Lower leg skin (tissue), 3 donors: ENCODE results near the gene FAM98C.

Experiments used
- POLR2A ChIP-seq, 2 donors: fragments of 450-650 bp; IDR thresholded peaks; one replicate each; pipeline ENCODE4 v1.6.1; 2016 to 2017; ENCODE audit warnings: antibody characterized with exemption in 2 of 2, mild to moderate bottlenecking in 1 of 2, moderate library complexity in 1 of 2
- TF ChIP-seq, protein P1 (sequence below), 3 donors: fragments of 450-650 bp; IDR thresholded peaks; one replicate each; pipeline ENCODE4 v1.5.1; 2016; ENCODE audit warnings: antibody characterized with exemption in 3 of 3, mild to moderate bottlenecking in 3 of 3, moderate library complexity in 2 of 3

GRCh38 chr19:38383184-38383583 is 19.7 kb upstream of the FAM98C start:
- TF ChIP-seq, protein P1, sequence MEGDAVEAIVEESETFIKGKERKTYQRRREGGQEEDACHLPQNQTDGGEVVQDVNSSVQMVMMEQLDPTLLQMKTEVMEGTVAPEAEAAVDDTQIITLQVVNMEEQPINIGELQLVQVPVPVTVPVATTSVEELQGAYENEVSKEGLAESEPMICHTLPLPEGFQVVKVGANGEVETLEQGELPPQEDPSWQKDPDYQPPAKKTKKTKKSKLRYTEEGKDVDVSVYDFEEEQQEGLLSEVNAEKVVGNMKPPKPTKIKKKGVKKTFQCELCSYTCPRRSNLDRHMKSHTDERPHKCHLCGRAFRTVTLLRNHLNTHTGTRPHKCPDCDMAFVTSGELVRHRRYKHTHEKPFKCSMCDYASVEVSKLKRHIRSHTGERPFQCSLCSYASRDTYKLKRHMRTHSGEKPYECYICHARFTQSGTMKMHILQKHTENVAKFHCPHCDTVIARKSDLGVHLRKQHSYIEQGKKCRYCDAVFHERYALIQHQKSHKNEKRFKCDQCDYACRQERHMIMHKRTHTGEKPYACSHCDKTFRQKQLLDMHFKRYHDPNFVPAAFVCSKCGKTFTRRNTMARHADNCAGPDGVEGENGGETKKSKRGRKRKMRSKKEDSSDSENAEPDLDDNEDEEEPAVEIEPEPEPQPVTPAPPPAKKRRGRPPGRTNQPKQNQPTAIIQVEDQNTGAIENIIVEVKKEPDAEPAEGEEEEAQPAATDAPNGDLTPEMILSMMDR (IDR thresholded peaks at IDR 0.05) = no peak
- no peak for TF ChIP-seq POLR2A (IDR thresholded peaks at IDR 0.05)
